ENCODE results near the gene PCDHGB1.
A peak's percentile ranks its signal among the peaks of the same experiment; 100 is the strongest.
"Not testable (repeated sequence)": the region's sequence is repeated elsewhere in the genome, so short reads cannot be mapped to it uniquely, and the experiment has no call there.

The PCDHGB1 gene

GRCh38 chr5:141338538-141339306, 11.2 kb upstream of the PCDHGB1 start, which contains the start of gene PCDHGA2:
TSS of gene PCDHGA2 (plus strand) at chr5:141338760.
- POLR2A ChIA-PET, result interaction anchor here (2.1 kb wide), 1 partner anchor 18 kb away, joined by 7 read pairs; the partner anchor contains the start of gene TAF7
- TF ChIP-seq NFRKB (IDR thresholded peaks at IDR 0.05), result no peak
- no peak for TF ChIP-seq TARDBP (IDR thresholded peaks at IDR 0.05)
- no peak for TF ChIP-seq FOXM1 (IDR thresholded peaks at IDR 0.05; ENCODE audit: borderline replicate concordance)
- no peak for TF ChIP-seq L3MBTL2 (conservative IDR thresholded peaks at IDR 0.05)
- TF ChIP-seq ZNF384 (IDR thresholded peaks at IDR 0.05), result no peak
- TF ChIP-seq HDGF (IDR thresholded peaks at IDR 0.05; ENCODE audit: borderline replicate concordance), result no peak
- no peak for TF ChIP-seq LEF1 (IDR thresholded peaks at IDR 0.05; ENCODE audit: borderline replicate concordance)
- no peak for TF ChIP-seq SP1 (IDR thresholded peaks at IDR 0.05)
- TF ChIP-seq FOXK2 (IDR thresholded peaks at IDR 0.05), result no peak
- no peak for TF ChIP-seq ARNT (IDR thresholded peaks at IDR 0.05)
- TF ChIP-seq BHLHE40 (IDR thresholded peaks at IDR 0.05; ENCODE audit: borderline replicate concordance), result no peak
- no peak for TF ChIP-seq FOXA1 (IDR thresholded peaks at IDR 0.05)
- TF ChIP-seq PKNOX1 (IDR thresholded peaks at IDR 0.05), result no peak
- no peak for TF ChIP-seq SUZ12 (IDR thresholded peaks at IDR 0.05)
- no peak for TF ChIP-seq ELF4 (IDR thresholded peaks at IDR 0.05)
- no peak for TF ChIP-seq CTBP1 (IDR thresholded peaks at IDR 0.05; ENCODE audit: borderline replicate concordance)
- peak; percentile 20 for DNase-seq (ENCODE audit: extremely low spot score)
- CTCF ChIA-PET, result interaction anchor here (1.0 to 1.5 kb wide), 3 partner anchors 8 to 219 kb away, joined by 3 to 5 read pairs (median 4); partner anchors contain the start of genes PCDHGA1 and PCDHGA11

- CTCF ChIA-PET, result not testable (repeated sequence)
These were observed 9.0 kb upstream of the PCDHGB1 start for GRCh38 chr5:141340781-141341354.

GRCh38 chr5:141342773-141343172, 7.1 kb upstream of the PCDHGB1 start:
- no peak for DNase-seq (ENCODE audit: extremely low spot score)
- ChIA-PET POLR2A (interaction anchor here (2.1 kb wide), 1 partner anchor 22 kb away, joined by 7 read pairs; the partner anchor contains the start of gene TAF7), CTCF (interaction anchor here (1.3 kb wide), 1 partner anchor 13 kb away, joined by 3 read pairs; no protein-coding TSS in a partner anchor)
- TF ChIP-seq SP1 (IDR thresholded peaks at IDR 0.05), result no peak
- TF ChIP-seq HDGF (IDR thresholded peaks at IDR 0.05; ENCODE audit: borderline replicate concordance), result no peak
- TF ChIP-seq CTBP1 (IDR thresholded peaks at IDR 0.05; ENCODE audit: borderline replicate concordance), result no peak
- TF ChIP-seq PKNOX1 (IDR thresholded peaks at IDR 0.05), result no peak
- TF ChIP-seq TARDBP (IDR thresholded peaks at IDR 0.05), result no peak
- TF ChIP-seq ELF4 (IDR thresholded peaks at IDR 0.05), result no peak
- no peak for TF ChIP-seq NFRKB (IDR thresholded peaks at IDR 0.05)
- no peak for TF ChIP-seq LEF1 (IDR thresholded peaks at IDR 0.05; ENCODE audit: borderline replicate concordance)
- TF ChIP-seq ARNT (IDR thresholded peaks at IDR 0.05), result no peak
- no peak for TF ChIP-seq BHLHE40 (IDR thresholded peaks at IDR 0.05; ENCODE audit: borderline replicate concordance)
- no peak for TF ChIP-seq FOXM1 (IDR thresholded peaks at IDR 0.05; ENCODE audit: borderline replicate concordance)
- TF ChIP-seq SUZ12 (IDR thresholded peaks at IDR 0.05), result no peak
- no peak for TF ChIP-seq FOXA1 (IDR thresholded peaks at IDR 0.05)
- no peak for TF ChIP-seq L3MBTL2 (conservative IDR thresholded peaks at IDR 0.05)
- TF ChIP-seq ZNF384 (IDR thresholded peaks at IDR 0.05), result no peak
- no peak for TF ChIP-seq FOXK2 (IDR thresholded peaks at IDR 0.05)

More at GRCh38 chr5:141340781-141341354, 9.0 kb upstream of the PCDHGB1 start:
- DNase-seq (ENCODE audit: extremely low spot score); POLR2A ChIA-PET: not testable (repeated sequence)

- TF ChIP-seq NFRKB (IDR thresholded peaks at IDR 0.05) (no peak), L3MBTL2 (conservative IDR thresholded peaks at IDR 0.05) (no peak), ELF4 (IDR thresholded peaks at IDR 0.05) (no peak), TARDBP (IDR thresholded peaks at IDR 0.05) (no peak), FOXM1 (IDR thresholded peaks at IDR 0.05; ENCODE audit: borderline replicate concordance) (no peak), ZNF384 (IDR thresholded peaks at IDR 0.05) (no peak)
- no peak for DNase-seq (ENCODE audit: extremely low spot score)
- ChIA-PET CTCF (interaction anchor here (0.8 to 1.3 kb wide), 2 partner anchors 8 to 12 kb away, joined by 3 read pairs; no protein-coding TSS in a partner anchor), POLR2A (interaction anchor here (0.9 to 2.1 kb wide), 2 partner anchors 23 kb away, joined by 3 to 7 read pairs; partner anchors contain the start of gene TAF7)
These were observed 6.5 kb upstream of the PCDHGB1 start, which contains the start of gene PCDHGA3 for GRCh38 chr5:141343242-141343952. TSS of gene PCDHGA3 (plus strand) at chr5:141343829. CDS start at chr5:141344034, 205 bp downstream.

GRCh38 chr5:141343953-141344463, 5.9 kb upstream of the PCDHGB1 start:
- no peak for DNase-seq (ENCODE audit: extremely low spot score)
- POLR2A ChIA-PET, result interaction anchor here (0.9 kb wide), 1 partner anchor 23 kb away, joined by 3 read pairs; the partner anchor contains the start of gene TAF7

GRCh38 chr5:141345327-141345726, 4.6 kb upstream of the PCDHGB1 start:
- TF ChIP-seq LEF1 (IDR thresholded peaks at IDR 0.05; ENCODE audit: borderline replicate concordance), result no peak
- TF ChIP-seq FOXK2 (IDR thresholded peaks at IDR 0.05), result no peak
- TF ChIP-seq SUZ12 (IDR thresholded peaks at IDR 0.05), result no peak
- TF ChIP-seq PKNOX1 (IDR thresholded peaks at IDR 0.05), result no peak
- TF ChIP-seq SP1 (IDR thresholded peaks at IDR 0.05), result no peak
- TF ChIP-seq HDGF (IDR thresholded peaks at IDR 0.05; ENCODE audit: borderline replicate concordance), result no peak
- no peak for TF ChIP-seq ZNF384 (IDR thresholded peaks at IDR 0.05)
- TF ChIP-seq TARDBP (IDR thresholded peaks at IDR 0.05), result no peak
- TF ChIP-seq ELF4 (IDR thresholded peaks at IDR 0.05), result no peak
- no peak for TF ChIP-seq L3MBTL2 (conservative IDR thresholded peaks at IDR 0.05)
- TF ChIP-seq FOXM1 (IDR thresholded peaks at IDR 0.05; ENCODE audit: borderline replicate concordance), result no peak
- no peak for TF ChIP-seq FOXA1 (IDR thresholded peaks at IDR 0.05)
- TF ChIP-seq ARNT (IDR thresholded peaks at IDR 0.05), result no peak
- no peak for TF ChIP-seq CTBP1 (IDR thresholded peaks at IDR 0.05; ENCODE audit: borderline replicate concordance)
- no peak for TF ChIP-seq BHLHE40 (IDR thresholded peaks at IDR 0.05; ENCODE audit: borderline replicate concordance)
- no peak for TF ChIP-seq NFRKB (IDR thresholded peaks at IDR 0.05)
- DNase-seq (ENCODE audit: extremely low spot score), result no peak
- CTCF ChIA-PET, result no interaction called here
- POLR2A ChIA-PET, result no interaction called here

More at GRCh38 chr5:141343953-141344463, 5.9 kb upstream of the PCDHGB1 start:
- no peak for TF ChIP-seq BHLHE40 (IDR thresholded peaks at IDR 0.05; ENCODE audit: borderline replicate concordance)
- no peak for TF ChIP-seq ELF4 (IDR thresholded peaks at IDR 0.05)
- TF ChIP-seq CTBP1 (IDR thresholded peaks at IDR 0.05; ENCODE audit: borderline replicate concordance), result no peak
- CTCF ChIA-PET, result interaction anchor here (0.6 to 1.3 kb wide), 3 partner anchors 9 to 121 kb away, joined by 3 to 5 read pairs (median 3); partner anchors contain the start of gene PCDHB14

GRCh38 chr5:141346017-141346416, 3.9 kb upstream of the PCDHGB1 start:
- POLR2A ChIA-PET; CTCF ChIA-PET; DNase-seq (ENCODE audit: extremely low spot score): not testable (repeated sequence)
